ENCODE results near the gene NFATC1. TPM values are rescaled to one million over a fixed set of nuclear protein-coding genes. Genes with fewer than 3 reads are reported as not detected.

Gene NFATC1
- total RNA-seq, 3 donors from 2014 or later (not counting 1 experiment from before 2014, with no cell fraction given), result 35.8 to 47.4 (median 37.1) TPM

GRCh38 chr18:79457652-79458051 lies 61.9 kb downstream of the NFATC1 start:
- Histone ChIP-seq H3K4me3 (ENCODE audit: low read length) (no peak overlapping the region), H3K27ac (ENCODE audit: low read length) (no peak overlapping the region), H3K36me3 (ENCODE audit: control insufficient read depth, insufficient read depth, low read length) (peaks cover 13% of the 10 kb centered on the region), H3K4me1 (ENCODE audit: control insufficient read depth, insufficient read depth, low read length) (peaks cover 21% of the 10 kb centered on the region), H3K9me3 (ENCODE audit: control insufficient read depth, insufficient read depth, low read length) (no peaks in the 10 kb centered on the region), H3K27me3 (ENCODE audit: control insufficient read depth, insufficient read depth, low read length) (no peaks in the 10 kb centered on the region)
- no peaks in the 10 kb centered on the region for H3K36me3 Mint-ChIP-seq
- H3K9me3 Mint-ChIP-seq, result no peaks in the 10 kb centered on the region
- no peak for TF ChIP-seq CTCF (IDR thresholded peaks at IDR 0.05)
- no peak for ATAC-seq
- H3K4me3 Mint-ChIP-seq, result no peak overlapping the region
- no peak for DNase-seq
- peaks cover 8% of the 10 kb centered on the region in 2 donors for H3K4me1 Mint-ChIP-seq
- intact Hi-C loops (cut with micrococcal nuclease), result no loop called here
- no peaks in the 10 kb centered on the region for H3K27me3 Mint-ChIP-seq (ENCODE audit: low read depth in 2 of 2)
- H3K27ac Mint-ChIP-seq, result no peak overlapping the region
- 92% methylated on average over 18 of the region's 18 CpGs for WGBS (ENCODE audit: insufficient coverage)

- WGBS (ENCODE audit: insufficient coverage), result 96% methylated on average over 45 of the region's 45 CpGs
- no peaks in the 10 kb centered on the region for H3K27me3 Mint-ChIP-seq (ENCODE audit: low read depth in 2 of 2)
- Histone ChIP-seq H3K9me3 (ENCODE audit: control insufficient read depth, insufficient read depth, low read length) (no peaks in the 10 kb centered on the region), H3K4me3 (ENCODE audit: low read length) (no peak overlapping the region), H3K36me3 (ENCODE audit: control insufficient read depth, insufficient read depth, low read length) (peaks cover 12% of the 10 kb centered on the region), H3K4me1 (ENCODE audit: control insufficient read depth, insufficient read depth, low read length) (peaks cover 21% of the 10 kb centered on the region), H3K27me3 (ENCODE audit: control insufficient read depth, insufficient read depth, low read length) (no peaks in the 10 kb centered on the region), H3K27ac (ENCODE audit: low read length) (no peak overlapping the region)
- no peak for ATAC-seq
- peak overlapping the region in 1 of 2 donors; percentile 48 for H3K27ac Mint-ChIP-seq
- no peaks in the 10 kb centered on the region for H3K9me3 Mint-ChIP-seq
- H3K36me3 Mint-ChIP-seq, result no peaks in the 10 kb centered on the region
- no peak for DNase-seq
- intact Hi-C loops (cut with micrococcal nuclease), result no loop called here
- no peak for TF ChIP-seq CTCF (IDR thresholded peaks at IDR 0.05)
- no peak overlapping the region for H3K4me3 Mint-ChIP-seq
- peaks cover 8% of the 10 kb centered on the region in 2 donors for H3K4me1 Mint-ChIP-seq
Observed at GRCh38 chr18:79458131-79458838, 62.6 kb downstream of the NFATC1 start.

GRCh38 chr18:79458917-79459803 lies 63.4 kb downstream of the NFATC1 start:
- Mint-ChIP-seq H3K4me3 (no peak overlapping the region), H3K4me1 (peaks cover 8% of the 10 kb centered on the region in 2 donors), H3K27ac (peak overlapping the region in 1 of 2 donors; percentile 48), H3K27me3 (ENCODE audit: low read depth in 2 of 2) (no peaks in the 10 kb centered on the region), H3K36me3 (no peaks in the 10 kb centered on the region), H3K9me3 (no peaks in the 10 kb centered on the region)
- TF ChIP-seq CTCF (IDR thresholded peaks at IDR 0.05), result no peak
- DNase-seq, result no peak
- H3K4me3 ChIP-seq (ENCODE audit: low read length), result no peak overlapping the region
- H3K9me3 ChIP-seq (ENCODE audit: control insufficient read depth, insufficient read depth, low read length), result no peaks in the 10 kb centered on the region
- intact Hi-C loops (cut with micrococcal nuclease), result no loop called here
- no peaks in the 10 kb centered on the region for H3K27me3 ChIP-seq (ENCODE audit: control insufficient read depth, insufficient read depth, low read length)
- no peak for ATAC-seq
- peaks cover 9% of the 10 kb centered on the region for H3K36me3 ChIP-seq (ENCODE audit: control insufficient read depth, insufficient read depth, low read length)
- H3K4me1 ChIP-seq (ENCODE audit: control insufficient read depth, insufficient read depth, low read length), result peaks cover 21% of the 10 kb centered on the region
- 93% methylated on average over 40 of the region's 40 CpGs for WGBS (ENCODE audit: insufficient coverage)
- H3K27ac ChIP-seq (ENCODE audit: low read length), result peak overlapping the region; percentile 65
